Measurements from ENCODE around the gene NUDT7.

- TF ChIP-seq CTCF (IDR thresholded peaks at IDR 0.05) (no peak), POLR2A (IDR thresholded peaks at IDR 0.05) (no peak)
Observed at GRCh38 chr16:77777745-77778144, 55.4 kb downstream of the NUDT7 start.

All from Peyer's patch (tissue), 4 donors.